GM12878 (cell line): ENCODE data around the gene LONP1. TPM values are rescaled to one million over a fixed set of nuclear protein-coding genes. Genes with fewer than 3 reads are reported as not detected.

Experiments used
- ATAC-seq: fragments of 200-7000 bp; cut with Tn5 transposase; 3 replicates; pipeline ENCODE4 v1.9.1; 2020; ENCODE audit warnings: mild to moderate bottlenecking, moderate library complexity
- BruUV-seq: library from RNA; stranded (reverse); fragments of 400-500 nt; replicated peaks from 2 replicates; lab custom pipeline; 2021; lab: Mats Ljungman, UMichigan
- CTCF ChIA-PET: fragments of 300-600 bp; sonication (Branson Sonifier 250); formaldehyde crosslinking; extraction: SDS; loops from one replicate; lab custom pipeline; 2021; ENCODE audit warnings: inconsistent platforms; lab: Yijun Ruan, JAX
- POLR2A ChIA-PET: fragments of 350-600 bp; formaldehyde crosslinking; extraction: SDS; loops from one replicate; lab custom pipeline; 2021; ENCODE audit warnings: inconsistent platforms; lab: Charles Lee
- RAD21 ChIA-PET: fragments of 300-600 bp; sonication (Branson Sonifier 250); formaldehyde crosslinking; loops from one replicate; lab custom pipeline; 2023; ENCODE audit warnings: antibody characterized with exemption; ENCODE audit not compliant: unreplicated experiment; lab: Charles Lee
- SMC1A ChIA-PET: fragments of 300-600 bp; sonication (Branson Sonifier 250); formaldehyde crosslinking; loops from one replicate; lab custom pipeline; 2023; ENCODE audit not compliant: unreplicated experiment, uncharacterized antibody; lab: Charles Lee
- DNase-seq: peaks from one replicate; pipeline ENCODE4 v3.0.0-alpha.2; 2011; ENCODE audit warnings: low read depth, low spot score
- FAIRE-seq: peaks from 3 replicates; lab custom pipeline; 2011; peaks lifted over from hg19 to GRCh38; lab: Jason Lieb, UNC
- H2AFZ ChIP-seq: 2 replicates; pipeline ENCODE4 v1.6.0; 2011; ENCODE audit warnings: low read depth, low read length, control low read depth; ENCODE audit not compliant: control insufficient read depth
- H3K27ac ChIP-seq: 2 replicates; pipeline ENCODE4 v1.5.1; 2011; ENCODE audit warnings: control low read depth; ENCODE audit not compliant: control insufficient read depth, insufficient read depth
- H3K27me3 ChIP-seq, 2 experiments: replicated peaks in 1 of 2; 2 replicates each; pipeline versions ENCODE4 v1.6.0 to v1.6.1; 2011; ENCODE audit warnings: low read length in 1 of 2; ENCODE audit not compliant: control insufficient read depth in 2 of 2, insufficient read depth in 2 of 2
- H3K36me3 ChIP-seq, 2 experiments: 2 replicates each; pipeline ENCODE4 v1.5.1; 2011; ENCODE audit warnings: low read length in 1 of 2; ENCODE audit not compliant: control insufficient read depth in 2 of 2, insufficient read depth in 2 of 2
- H3K4me1 ChIP-seq: 2 replicates; pipeline ENCODE4 v1.6.1; 2011; ENCODE audit warnings: mild to moderate bottlenecking, low read length, moderate library complexity, mixed read lengths; ENCODE audit not compliant: control insufficient read depth, insufficient read depth
- H3K4me2 ChIP-seq: 2 replicates; pipeline ENCODE4 v1.6.0; 2011; ENCODE audit warnings: control low read depth; ENCODE audit not compliant: control insufficient read depth, insufficient read depth
- H3K4me3 ChIP-seq: fragments of 200-600 bp; sonication (generic); 2 replicates; pipeline ENCODE4 v1.5.1; 2016
- H3K79me2 ChIP-seq: 2 replicates; pipeline ENCODE4 v1.6.0; 2011; ENCODE audit warnings: low read length; ENCODE audit not compliant: control insufficient read depth, insufficient read depth
- H3K9ac ChIP-seq: 2 replicates; pipeline ENCODE4 v1.8.0; 2011; ENCODE audit warnings: low read length, control low read depth, mixed read lengths; ENCODE audit not compliant: control insufficient read depth, insufficient read depth
- H3K9me3 ChIP-seq: replicated peaks from 3 replicates; pipeline ENCODE4 v1.5.1; 2011; ENCODE audit warnings: mild to moderate bottlenecking, low read length; ENCODE audit not compliant: control insufficient read depth, insufficient read depth
- H4K20me1 ChIP-seq: 2 replicates; pipeline ENCODE4 v1.6.0; 2011; ENCODE audit not compliant: control insufficient read depth, insufficient read depth
- CBX3 ChIP-seq: fragments of 200-600 bp; sonication (generic); IDR thresholded peaks from 2 replicates; pipeline ENCODE4 v1.6.1; 2016; ENCODE audit warnings: low read depth, borderline replicate concordance
- EGR1 ChIP-seq, 2 experiments: IDR thresholded peaks; 1 replicate in 1 of 2; 2 replicates in 1 of 2; pipeline ENCODE4 v1.6.1; 2011 to 2012; ENCODE audit warnings: low read depth in 2 of 2, low read length in 2 of 2, borderline replicate concordance in 1 of 2, mild to moderate bottlenecking in 1 of 2, moderate library complexity in 1 of 2
- ETV6 ChIP-seq, 2 experiments: fragments of 450-650 bp in 1 of 2; IDR thresholded peaks in 1 of 2; conservative IDR thresholded peaks in 1 of 2; 2 replicates each; pipeline ENCODE4 v1.6.1; 2014; ENCODE audit warnings: antibody characterized with exemption in 1 of 2, borderline replicate concordance in 1 of 2, low read depth in 1 of 2, mild to moderate bottlenecking in 1 of 2, moderate library complexity in 1 of 2
- POU2F2 ChIP-seq: IDR thresholded peaks from 3 replicates; pipeline ENCODE4 v1.6.1; 2011; ENCODE audit warnings: low read depth, mild to moderate bottlenecking, low read length, borderline replicate concordance
- YY1 ChIP-seq: IDR thresholded peaks from 2 replicates; pipeline ENCODE4 v1.6.1; 2011; ENCODE audit warnings: low read depth, mild to moderate bottlenecking, low read length
- ZNF24 ChIP-seq: fragments of 450-650 bp; IDR thresholded peaks from 2 replicates; pipeline ENCODE4 v1.6.1; 2017; ENCODE audit warnings: antibody characterized with exemption, mild to moderate bottlenecking
- ZNF384 ChIP-seq: IDR thresholded peaks from 2 replicates; pipeline ENCODE4 v1.6.1; 2012; ENCODE audit warnings: low read depth, mild to moderate bottlenecking, low read length, improper control_type of control experiment, borderline replicate concordance
- ZNF592 ChIP-seq: fragments of 450-650 bp; IDR thresholded peaks from 2 replicates; pipeline ENCODE4 v1.6.1; 2017; ENCODE audit warnings: mild to moderate bottlenecking, moderate library complexity
- ZNF622 ChIP-seq: fragments of 450-650 bp; IDR thresholded peaks from 2 replicates; pipeline ENCODE4 v1.6.1; 2017; ENCODE audit warnings: mild to moderate bottlenecking, inconsistent platforms
- WGBS: methylation state at CpG from one replicate; pipeline ENCODE4 v1.1.6; 2016; ENCODE audit warnings: low lambda C conversion rate; ENCODE audit not compliant: insufficient replicate concordance, insufficient coverage; ENCODE audit errors: missing lambda C conversion rate; 5-methylcytosine and 5-hydroxymethylcytosine counted together
- in situ Hi-C: fragments of 300-500 bp; cut with MboI; formaldehyde crosslinking; loops from 9 replicates; pipeline ENCODE4 v1.14.3; 2018; ENCODE audit warnings: mixed read lengths
- intact Hi-C: fragments of 100-400 bp; cut with micrococcal nuclease; formaldehyde crosslinking; loops from one replicate; pipeline ENCODE4 v1.14.2; 2022; ENCODE audit not compliant: unreplicated experiment
- polyA plus RNA-seq, 11 experiments: library from polyadenylated mRNA; depleted of rRNA in 4 of 11; unstranded in 6 of 11; stranded (reverse) in 5 of 11; fragments of >200 nt; fragmentation: Nextera tagmentation in 4 of 11; fragmentation: Illumina TruSeq in 1 of 11; extraction: Ambion mirVana in 4 of 11; extraction: Trizol in 1 of 11; gene quantifications; 1 replicate in 1 of 11; 2 replicates in 10 of 11; pipeline versions ENCODE4 v1.2.1 to v1.2.3, GENCODE V29; 2011 to 2016; ENCODE audit warnings: inconsistent platforms in 2 of 11, missing spikeins in 2 of 11, low read depth in 1 of 11
- total RNA-seq, 4 experiments: library from RNA; depleted of rRNA in 3 of 4; stranded (reverse); fragments of >200 nt in 3 of 4; fragmentation: Illumina TruSeq in 1 of 4; extraction: Trizol in 1 of 4; gene quantifications; 2 replicates each; pipeline versions ENCODE4 v1.2.1 to v1.2.3, GENCODE V29; 2013 to 2021

LONP1 gene
- total and polyA plus RNA-seq, 10 of the 15 experiments (the other 5 are each of a cell fraction or from before 2014, with no cell fraction given), result 0.61 to 136 (median 59.5) TPM

DNA sequence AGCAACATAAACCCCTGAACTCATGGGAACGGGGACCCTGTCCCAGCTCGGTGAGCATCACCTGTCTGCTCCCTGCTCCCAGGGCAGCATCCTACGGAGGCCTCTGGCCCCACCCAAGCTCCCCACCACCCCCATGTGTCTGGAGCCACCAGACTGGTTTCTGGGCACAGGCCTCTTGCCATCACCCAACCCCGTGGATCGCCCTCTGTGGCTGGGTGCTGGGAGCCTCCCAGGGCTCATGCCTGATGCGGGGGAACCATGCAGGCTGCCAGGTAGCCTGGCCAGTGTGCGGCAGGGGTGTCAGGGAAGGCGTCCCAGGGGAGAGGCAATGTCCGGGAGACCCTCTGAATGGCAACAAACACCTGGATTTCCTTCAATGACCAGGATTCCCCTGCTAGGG lies 42.4 kb downstream of the LONP1 start (continued):
- no peak for TF ChIP-seq ZNF592
- TF ChIP-seq EGR1 (IDR thresholded peaks at IDR 0.05; ENCODE audit: borderline replicate concordance in 1 of 2, low read depth in 2 of 2, low read length in 2 of 2), result no peak
- no peak for TF ChIP-seq ETV6 (conservative IDR thresholded peaks at IDR 0.05 in 1 of 2, IDR thresholded peaks at IDR 0.05 in 1 of 2; ENCODE audit: borderline replicate concordance in 1 of 2, low read depth in 1 of 2)

- CTCF ChIA-PET, result interaction anchor here (1.1 to 2.7 kb wide), 2 partner anchors 10 to 12 kb away, joined by 5 to 12 read pairs; partner anchors contain the start of gene RPL36
- no peaks in the 10 kb centered on the region for H4K20me1 ChIP-seq
- FAIRE-seq (no peak), ATAC-seq (no peak), DNase-seq (no peak)
- in situ Hi-C loops, result no loop called here
- intact Hi-C loops, result no loop called here
- H3K9me3 ChIP-seq, result no peaks in the 10 kb centered on the region
- BruUV-seq, result no TSS peak
- peaks cover 12% of the 10 kb centered on the region for H3K79me2 ChIP-seq
- peaks cover 5% of the 10 kb centered on the region; the same call in 1 of the 2 replicates for H3K4me1 ChIP-seq
- H3K27me3 ChIP-seq, result no peaks in the 10 kb centered on the region
- H3K9ac ChIP-seq, result no peak overlapping the region
- H3K27ac ChIP-seq, result no peak overlapping the region
- SMC1A ChIA-PET, result no interaction called here
- H3K36me3 ChIP-seq, result peaks cover 2% of the 10 kb centered on the region in 2 experiments; a peak in 2 of 4 replicates
- H3K4me2 ChIP-seq, result no peak overlapping the region
- no peak overlapping the region for H3K4me3 ChIP-seq
- POLR2A ChIA-PET, result no interaction called here
- H2AFZ ChIP-seq, result no peak overlapping the region
- RAD21 ChIA-PET, result no interaction called here
- 98% methylated on average over 10 of the region's 10 CpGs for WGBS
- TF ChIP-seq EGR1 (IDR thresholded peaks at IDR 0.05; ENCODE audit: borderline replicate concordance in 1 of 2, low read depth in 2 of 2, low read length in 2 of 2), result no peak
- TF ChIP-seq CBX3, result no peak
- no peak for TF ChIP-seq POU2F2
- no peak for TF ChIP-seq ZNF384
- no peak for TF ChIP-seq YY1
- no peak for TF ChIP-seq ZNF622
- TF ChIP-seq ZNF24, result no peak
Measured at GRCh38 chr19:5677136-5677535, 42.8 kb downstream of the LONP1 start.
